ENCODE results near the gene CSNK1G2.

Gene CSNK1G2

GRCh38 chr19:1974381-1975161 lies 33.6 kb downstream of the CSNK1G2 start:
- DNase-seq (ENCODE audit: low read depth): no peak
- no peak for TF ChIP-seq CTCF (conservative IDR thresholded peaks at IDR 0.05; ENCODE audit: low read depth, low read length)
- no peak overlapping the region for H3K4me3 ChIP-seq (ENCODE audit: low read length)

DNA sequence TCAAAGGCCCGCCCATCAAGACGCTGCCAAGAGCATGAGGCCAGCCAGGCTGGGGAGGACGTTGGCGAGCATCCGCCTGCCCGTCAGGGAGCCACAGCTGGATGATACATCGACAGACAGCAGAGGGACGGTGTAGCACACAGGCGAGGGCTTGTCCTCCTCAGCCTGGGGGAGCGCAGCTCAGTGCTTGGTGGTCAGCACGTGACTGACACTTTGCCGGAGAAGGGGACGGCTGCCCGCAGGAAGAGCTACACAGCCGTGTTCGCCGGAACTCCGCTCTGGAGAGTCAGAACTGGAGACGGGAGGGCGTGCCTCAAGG lies 34.1 kb downstream of the CSNK1G2 start:
- TF ChIP-seq CTCF (conservative IDR thresholded peaks at IDR 0.05; ENCODE audit: low read depth, low read length): no peak
- DNase-seq (ENCODE audit: low read depth): no peak
- no peak overlapping the region for H3K4me3 ChIP-seq (ENCODE audit: low read length)

DNA sequence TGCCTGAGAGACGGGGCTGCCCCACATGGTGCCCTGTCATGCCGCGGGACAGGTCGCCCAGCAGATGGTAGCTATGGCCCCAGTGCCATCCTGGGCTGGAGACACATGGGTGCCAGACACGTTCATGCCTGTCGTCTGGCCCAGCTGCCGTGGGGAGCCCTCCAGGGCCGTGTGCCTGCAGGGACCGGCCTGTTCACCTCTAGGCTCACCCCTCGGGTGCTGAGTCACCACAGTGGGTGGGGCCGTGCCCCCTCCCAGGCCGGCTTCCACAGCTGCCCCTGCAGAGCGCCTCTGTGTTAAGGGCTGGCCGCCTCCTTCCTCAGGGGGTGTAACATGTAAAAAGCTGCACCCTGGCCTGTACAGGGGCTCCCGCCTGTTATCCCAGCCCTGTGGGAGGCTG lies 36.1 kb downstream of the CSNK1G2 start:
- DNase-seq (ENCODE audit: low read depth): no peak

GRCh38 chr19:1978346-1978894 lies 37.4 kb downstream of the CSNK1G2 start:
- no peak overlapping the region for H3K4me3 ChIP-seq (ENCODE audit: low read length)
- no peak for TF ChIP-seq CTCF (conservative IDR thresholded peaks at IDR 0.05; ENCODE audit: low read depth, low read length)
- no peak for DNase-seq (ENCODE audit: low read depth)

More for the DNA sequence above, 36.1 kb downstream of the CSNK1G2 start:
- no peak for TF ChIP-seq CTCF (conservative IDR thresholded peaks at IDR 0.05; ENCODE audit: low read depth, low read length)
- H3K4me3 ChIP-seq (ENCODE audit: low read length): no peak overlapping the region

DNA sequence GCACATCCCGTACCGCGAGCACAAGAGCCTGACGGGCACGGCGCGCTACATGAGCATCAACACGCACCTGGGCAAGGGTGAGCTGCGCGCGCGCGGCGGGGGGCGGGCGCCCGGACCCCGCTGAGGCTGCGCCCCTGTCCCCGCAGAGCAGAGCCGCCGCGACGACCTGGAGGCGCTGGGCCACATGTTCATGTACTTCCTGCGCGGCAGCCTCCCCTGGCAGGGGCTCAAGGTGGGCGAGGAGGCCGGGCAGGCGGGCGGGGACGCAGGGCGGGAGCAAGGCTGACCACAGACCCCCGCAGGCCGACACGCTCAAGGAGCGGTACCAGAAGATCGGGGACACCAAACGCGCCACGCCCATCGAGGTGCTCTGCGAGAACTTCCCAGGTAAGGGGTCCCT lies 38.0 kb downstream of the CSNK1G2 start:
- TF ChIP-seq CTCF (conservative IDR thresholded peaks at IDR 0.05; ENCODE audit: low read depth, low read length): no peak
- no peak overlapping the region for H3K4me3 ChIP-seq (ENCODE audit: low read length)
- DNase-seq (ENCODE audit: low read depth): no peak

GRCh38 chr19:1979642-1980041 lies 38.7 kb downstream of the CSNK1G2 start:
- no peak overlapping the region for H3K4me3 ChIP-seq (ENCODE audit: low read length)
- DNase-seq (ENCODE audit: low read depth): no peak
- no peak for TF ChIP-seq CTCF (conservative IDR thresholded peaks at IDR 0.05; ENCODE audit: low read depth, low read length)

All from retinal pigment epithelial cell (primary cell).